Calu3 (cell line): ENCODE results near the gene TAS2R13. TPM values are rescaled to one million over a fixed set of nuclear protein-coding genes. Genes with fewer than 3 reads are reported as not detected.

Experiments used
- BruUV-seq: library from RNA; stranded (reverse); fragments of 400-500 nt; replicated peaks from 2 replicates; lab custom pipeline; 2021; lab: Mats Ljungman, UMichigan
- CTCF ChIA-PET: fragments of 300-600 bp; sonication (Branson Sonifier 250); formaldehyde crosslinking; loops from one replicate; lab custom pipeline; 2022; ENCODE audit warnings: antibody characterized with exemption; lab: Charles Lee
- DNase-seq: peaks from one replicate; pipeline ENCODE4 v3.0.0; 2022
- H3K27ac Mint-ChIP-seq: one replicate; pipeline ENCODE4 v1.8.0; 2022; ENCODE audit warnings: mixed read lengths; ENCODE audit not compliant: unreplicated experiment
- H3K27me3 Mint-ChIP-seq: one replicate; pipeline ENCODE4 v1.8.0; 2022; ENCODE audit warnings: mixed read lengths; ENCODE audit not compliant: unreplicated experiment
- H3K36me3 Mint-ChIP-seq: one replicate; pipeline ENCODE4 v1.8.0; 2022; ENCODE audit warnings: mild to moderate bottlenecking, moderate library complexity, mixed read lengths; ENCODE audit not compliant: insufficient read depth, unreplicated experiment
- H3K4me1 Mint-ChIP-seq: one replicate; pipeline ENCODE4 v1.8.0; 2022; ENCODE audit warnings: mild to moderate bottlenecking, low read depth, mixed read lengths; ENCODE audit not compliant: unreplicated experiment
- H3K4me3 Mint-ChIP-seq: one replicate; pipeline ENCODE4 v1.8.0; 2022; ENCODE audit warnings: mild to moderate bottlenecking, low read depth, moderate library complexity, mixed read lengths; ENCODE audit not compliant: unreplicated experiment
- H3K9me3 Mint-ChIP-seq: one replicate; pipeline ENCODE4 v1.8.0; 2022; ENCODE audit warnings: low read depth, mixed read lengths; ENCODE audit not compliant: unreplicated experiment
- CTCF ChIP-seq: fragments of 200-600 bp; IDR thresholded peaks from one replicate; pipeline ENCODE4 v1.8.0; 2022; ENCODE audit warnings: antibody characterized with exemption; ENCODE audit not compliant: unreplicated experiment
- intact Hi-C: fragments of 100-400 bp; cut with micrococcal nuclease; formaldehyde crosslinking; loops from one replicate; pipeline ENCODE4 v1.10.0; 2022; ENCODE audit not compliant: unreplicated experiment
- total RNA-seq: library from RNA; stranded (reverse); gene quantifications from 2 replicates; pipeline ENCODE4 v1.2.3, GENCODE V29; 2022

Gene TAS2R13
- total RNA-seq, 1 experiment from 2014 or later: 2.5 TPM

DNA sequence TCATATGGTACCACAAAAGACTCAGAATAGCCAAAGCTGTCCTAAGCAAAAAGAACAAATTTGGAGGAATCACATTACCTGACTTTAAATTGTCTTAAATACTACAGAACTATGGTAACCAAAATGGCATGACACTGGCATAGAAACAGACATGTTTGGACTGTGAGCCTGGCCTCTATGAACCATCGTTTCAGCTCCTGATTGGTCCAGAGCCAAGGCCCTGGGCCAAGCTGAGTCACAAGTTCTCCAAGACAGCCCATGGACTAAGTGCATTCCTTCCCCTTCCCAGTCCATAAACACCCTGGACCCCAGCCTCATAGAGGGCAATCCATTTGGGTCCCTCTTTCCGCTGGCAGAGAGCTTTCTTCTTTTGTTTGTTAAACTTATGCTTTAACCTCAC lies 48.0 kb downstream of the TAS2R13 start:
- no peaks in the 10 kb centered on the region for H3K36me3 Mint-ChIP-seq
- no peak overlapping the region for H3K27ac Mint-ChIP-seq
- H3K4me3 Mint-ChIP-seq: no peak overlapping the region
- CTCF ChIA-PET: interaction anchor here (0.6 kb wide), 1 partner anchor 645 kb away, joined by 3 read pairs; no protein-coding TSS in a partner anchor
- no TSS peak for BruUV-seq
- intact Hi-C loops: no loop called here
- peaks cover 11% of the 10 kb centered on the region for H3K9me3 Mint-ChIP-seq
- no peak for DNase-seq
- TF ChIP-seq CTCF: no peak
- no peaks in the 10 kb centered on the region for H3K27me3 Mint-ChIP-seq
- H3K4me1 Mint-ChIP-seq: no peaks in the 10 kb centered on the region

Other genes starting within 250 kb of the TAS2R13 start
- 8.4 and 10.7 TPM in 2 replicates for gene STYK1, start 235.5 kb downstream of the TAS2R13 start, total RNA-seq
- gene YBX3, start 186.2 kb downstream of the TAS2R13 start, total RNA-seq: 295 and 312 TPM in 2 replicates
- not detected in 2 replicates for gene TAS2R7, start 106.9 kb downstream of the TAS2R13 start, total RNA-seq
- gene TAS2R8, start 102.3 kb downstream of the TAS2R13 start, total RNA-seq: not detected in 2 replicates
- not detected in 2 replicates for gene TAS2R9, start 99.4 kb downstream of the TAS2R13 start, total RNA-seq
- gene TAS2R10, start 83.2 kb downstream of the TAS2R13 start, total RNA-seq: 1.5 and 1.7 TPM in 2 replicates
- 3.1 and 4.7 TPM in 2 replicates for gene PRR4, start 60.1 kb downstream of the TAS2R13 start, total RNA-seq
- 12.4 and 21.9 TPM in 2 replicates for gene PRH1, start 25.3 kb downstream of the TAS2R13 start, total RNA-seq
- gene PRH2, start 19.7 kb upstream of the TAS2R13 start, total RNA-seq: not detected in 2 replicates
- 2.9 TPM in 2 replicates for gene TAS2R14, start 29.7 kb upstream of the TAS2R13 start, total RNA-seq
- 1.8 TPM in 2 replicates for gene TAS2R50, start 77.3 kb upstream of the TAS2R13 start, total RNA-seq
- 2.4 and 3.3 TPM in 2 replicates for gene TAS2R20, start 88.7 kb upstream of the TAS2R13 start, total RNA-seq
- gene TAS2R19, start 113.1 kb upstream of the TAS2R13 start, total RNA-seq: 3.2 and 4.5 TPM in 2 replicates
- gene TAS2R31, start 121.8 kb upstream of the TAS2R13 start, total RNA-seq: 3.6 and 4.1 TPM in 2 replicates
- gene TAS2R46, start 152.7 kb upstream of the TAS2R13 start, total RNA-seq: 1.1 and 2.2 TPM in 2 replicates
- gene TAS2R43, start 182.8 kb upstream of the TAS2R13 start, total RNA-seq: 1.7 and 1.8 TPM in 2 replicates
- 2.8 and 3.5 TPM in 2 replicates for gene TAS2R30, start 225.1 kb upstream of the TAS2R13 start, total RNA-seq